ENCODE data around the gene TMPRSS11D. TPM values are rescaled to one million over a fixed set of nuclear protein-coding genes. Genes with fewer than 3 reads are reported as not detected.

Gene TMPRSS11D
- total and polyA plus RNA-seq, 2 donors (not counting 3 experiments of a cell fraction or from before 2014, with no cell fraction given), result 0.03 TPM; not detected in 1

GRCh38 chr4:67911141-67911540, 27.3 kb upstream of the TMPRSS11D start:
- intact Hi-C loops (cut with micrococcal nuclease), result loop anchor here (2.0 kb wide), 1 partner anchor 164 kb away; no protein-coding TSS in a partner anchor
- FAIRE-seq, result no peak
- POLR2A ChIA-PET, result no interaction called here

More at GRCh38 chr4:67911141-67911540, 27.3 kb upstream of the TMPRSS11D start:
- TF ChIP-seq CTCF (IDR thresholded peaks at IDR 0.05; ENCODE audit: extremely low read depth in 1 of 2, insufficient read depth in 1 of 2, low read depth in 1 of 2, low read length in 2 of 2) (no peak), GATA2 (IDR thresholded peaks at IDR 0.05; ENCODE audit: insufficient read depth, insufficient read length, low read depth, low read length) (no peak), MAX (IDR thresholded peaks at IDR 0.05; ENCODE audit: insufficient read depth, insufficient read length) (no peak), FOS (IDR thresholded peaks at IDR 0.05; ENCODE audit: borderline replicate concordance, insufficient read depth, low read length) (no peak)
- Histone ChIP-seq H3K9ac (replicated peaks; ENCODE audit: extremely low read depth, insufficient read depth, low read length) (no peak overlapping the region), H3K9me3 (replicated peaks; ENCODE audit: control insufficient read depth, insufficient read depth, low read length) (no peaks in the 10 kb centered on the region), H3K27me3 (ENCODE audit: control insufficient read depth in 2 of 2, insufficient read depth in 2 of 2, low read length in 2 of 2) (peaks cover 1 to 6% of the 10 kb centered on the region in 2 experiments), H3K4me3 (replicated peaks in 1 of 3; ENCODE audit: insufficient read depth in 1 of 3, low read depth in 1 of 3, low read length in 3 of 3) (no peak overlapping the region), H3K9me1 (replicated peaks; ENCODE audit: control insufficient read depth, extremely low read depth, insufficient read depth, low read length) (no peaks in the 10 kb centered on the region), H3K27ac (ENCODE audit: insufficient read depth, low read depth, low read length) (no peak overlapping the region), H3K79me2 (ENCODE audit: control insufficient read depth, insufficient read depth, low read length) (no peaks in the 10 kb centered on the region), H3K4me1 (ENCODE audit: control insufficient read depth, extremely low read depth, insufficient read depth, low read length) (no peaks in the 10 kb centered on the region), H3K4me2 (ENCODE audit: insufficient read depth, low read length) (no peak overlapping the region), H3K36me3 (ENCODE audit: control insufficient read depth in 2 of 2, extremely low read depth in 1 of 2, insufficient read depth in 2 of 2, low read length in 2 of 2) (no peaks in the 10 kb centered on the region), H4K20me1 (replicated peaks; ENCODE audit: control insufficient read depth, extremely low read depth, insufficient read depth, low read length) (no peaks in the 10 kb centered on the region), H2AFZ (ENCODE audit: low read depth, low read length) (no peak overlapping the region)
- no peak for DNase-seq (ENCODE audit: low read depth, low spot score)
- CTCF ChIA-PET, result interaction anchor here (0.7 to 3.0 kb wide), 32 partner anchors 8 to 465 kb away, joined by 3 to 52 read pairs (median 6); partner anchors contain the start of genes CENPC, TMPRSS11D and UBA6
- BruUV-seq (replicated peaks), result no TSS peak
- dilution Hi-C loops (cut with MboI; ENCODE audit: extremely low pct_ligation_motif_present, low sequenced_read_pairs), result no loop called here

Data from endothelial cell of umbilical vein (primary cell).